Prostate gland (tissue), 2 donors: ENCODE results near the gene OR2J1.

Experiments
- CTCF ChIP-seq, 4 experiments: fragments of 200-600 bp in 2 of 4; fragments of 450-650 bp in 2 of 4; sonication (generic) in 2 of 4; IDR thresholded peaks; 1 replicate in 3 of 4; 2 replicates in 1 of 4; pipeline ENCODE4 v1.5.1; 2016 to 2019; ENCODE audit warnings: antibody characterized with exemption in 4 of 4, mild to moderate bottlenecking in 2 of 4, moderate library complexity in 2 of 4
- POLR2A ChIP-seq: fragments of 450-650 bp; IDR thresholded peaks from one replicate; pipeline ENCODE4 v1.6.1; 2016; ENCODE audit warnings: antibody characterized with exemption, mild to moderate bottlenecking
- POLR2AphosphoS5 ChIP-seq: sonication (generic); formaldehyde crosslinking; IDR thresholded peaks from one replicate; pipeline ENCODE4 v1.6.1; 2017; ENCODE audit warnings: antibody characterized with exemption

- TF ChIP-seq POLR2A (no peak), CTCF (IDR thresholded peaks at IDR 0.05) (no peak), POLR2AphosphoS5 (no peak)
Measured at GRCh38 chr6:29051680-29052079, 47.6 kb upstream of the OR2J1 start.
